GM20431 (cell line): ENCODE measurements around the gene FABP3.

ENCODE experiments used
- in situ Hi-C: fragments of 300-500 bp; cut with MseI, MboI; formaldehyde crosslinking; loops from one replicate; pipeline ENCODE4 v1.15.0; 2020; ENCODE audit warnings: low sequenced_read_pairs; ENCODE audit not compliant: unreplicated experiment

The FABP3 gene

DNA sequence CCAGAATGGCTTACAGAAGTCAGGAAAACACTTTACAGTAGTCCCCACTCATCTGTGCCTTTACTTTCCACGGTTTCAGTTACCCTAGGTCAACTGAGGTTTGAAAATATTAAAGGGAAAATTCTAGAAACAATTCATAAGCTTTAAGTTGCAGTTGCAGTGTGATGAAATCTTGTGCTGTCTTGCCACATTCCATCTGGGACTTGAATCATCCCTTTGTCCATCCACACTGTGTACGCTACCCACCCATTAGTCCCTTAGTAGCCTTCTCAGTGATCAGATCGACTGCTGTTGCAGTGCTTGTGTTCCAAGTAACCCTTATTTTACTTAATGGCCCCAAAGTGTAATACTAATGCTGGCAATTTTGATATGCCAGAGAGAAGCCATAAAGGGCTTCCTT lies 45.5 kb downstream of the FABP3 start:
- in situ Hi-C loops = no loop called here

DNA sequence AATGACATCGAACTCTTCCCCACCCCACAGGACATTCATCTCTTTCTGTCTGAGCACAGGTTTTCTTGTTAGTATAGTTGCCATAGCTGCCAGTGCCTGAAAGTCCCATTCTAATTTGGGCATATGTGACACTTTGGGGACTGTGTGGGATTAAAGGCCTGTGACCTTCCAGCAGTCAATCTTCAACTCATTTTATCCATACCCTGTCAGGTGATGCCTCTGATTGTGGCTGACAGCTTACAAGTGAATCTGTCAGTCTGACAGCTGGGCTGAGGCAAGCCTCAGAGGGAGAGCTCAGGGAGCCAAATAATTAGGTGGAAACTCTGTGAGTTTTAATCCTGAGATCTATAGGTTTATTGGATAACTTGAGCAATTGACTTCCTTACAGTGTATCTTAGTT lies 46.4 kb downstream of the FABP3 start:
- in situ Hi-C loops = no loop called here

DNA sequence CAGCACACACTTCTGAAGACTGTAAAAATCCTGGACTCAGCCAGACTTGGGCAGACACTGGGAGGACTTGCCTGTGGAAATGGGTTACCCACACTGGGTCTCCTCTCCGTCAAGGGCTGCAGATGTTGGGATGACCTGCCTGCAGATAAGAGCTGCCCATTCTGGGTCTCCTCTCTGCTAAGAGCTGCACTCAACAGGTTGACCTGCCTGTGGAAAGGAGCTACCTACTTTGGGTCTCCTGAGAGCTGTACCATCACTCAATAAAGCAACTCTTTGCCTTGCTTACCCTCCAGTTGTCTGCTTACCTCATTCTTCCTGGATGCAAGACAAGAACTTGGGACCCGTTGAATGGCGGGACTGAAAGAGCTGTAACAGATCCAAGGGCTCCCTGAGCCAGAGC lies 47.9 kb downstream of the FABP3 start:
- in situ Hi-C loops = no loop called here

DNA sequence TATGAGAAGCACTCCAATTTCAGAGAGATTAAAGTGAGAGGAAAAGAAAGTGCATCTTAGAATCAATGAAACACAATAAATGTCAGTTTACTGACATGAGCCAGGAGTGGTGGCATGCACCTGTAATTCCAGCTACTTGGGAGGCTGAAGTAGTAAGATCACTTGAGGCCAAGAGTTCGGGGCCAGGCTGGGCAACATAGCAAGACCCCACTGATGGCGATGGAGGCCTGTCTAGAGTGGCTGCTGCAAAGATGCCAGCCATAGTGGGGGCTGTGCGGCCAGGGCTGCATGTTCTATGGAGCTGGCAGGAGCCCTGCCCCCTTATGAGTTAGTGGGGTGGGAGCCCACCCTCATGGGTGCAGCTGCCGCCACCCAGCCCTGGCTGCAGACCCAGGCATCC lies 48.8 kb downstream of the FABP3 start:
- in situ Hi-C loops = no loop called here

DNA sequence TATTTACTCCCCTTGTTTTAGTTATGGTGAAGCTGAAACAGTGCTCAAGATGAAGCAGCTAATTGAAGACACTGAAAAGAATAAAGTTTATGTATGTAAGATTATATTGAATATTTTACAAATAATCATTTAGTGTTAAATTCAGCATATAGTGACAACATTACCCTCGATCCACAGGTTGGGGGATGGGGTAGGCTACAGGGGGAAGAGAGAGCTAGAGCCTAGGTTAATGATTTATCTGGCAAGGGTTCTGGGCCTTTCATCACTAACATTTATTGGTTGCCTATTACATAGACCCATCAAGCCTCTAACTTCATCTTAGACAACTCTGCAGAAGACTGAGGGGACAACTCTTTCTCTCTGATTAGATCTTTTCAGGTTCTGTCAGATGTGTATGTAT lies 54.7 kb downstream of the FABP3 start:
- in situ Hi-C loops = no loop called here

DNA sequence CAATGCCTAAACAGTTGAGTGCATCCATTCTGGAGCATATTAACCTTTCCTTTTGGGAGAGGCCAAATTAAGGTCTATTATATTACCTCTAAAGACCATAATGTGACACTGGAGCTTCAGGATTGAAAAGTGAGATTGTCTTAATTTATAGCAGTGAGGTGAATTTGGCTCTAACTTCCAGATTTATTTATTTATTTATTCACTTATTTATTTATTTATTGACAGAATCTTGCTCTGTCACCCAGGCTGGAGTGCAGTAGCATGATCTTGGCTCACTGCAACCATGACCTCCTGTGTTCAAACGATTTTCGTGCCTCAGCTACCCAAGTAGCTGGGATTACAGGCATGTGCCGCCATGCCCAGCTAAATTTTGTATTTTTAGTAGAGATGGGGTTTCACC lies 57.0 kb downstream of the FABP3 start:
- in situ Hi-C loops = no loop called here
